CD14-positive monocyte (primary cell): ENCODE data around the gene PDE9A. TPM values are rescaled to one million over a fixed set of nuclear protein-coding genes. Genes with fewer than 3 reads are reported as not detected.

Source experiments
- DNase-seq, 3 donors: peaks; one replicate each; pipeline ENCODE4 v3.0.0-alpha.2; 2011 to 2022
- H2AFZ ChIP-seq: 2 replicates; pipeline ENCODE4 v1.6.0; 2012; ENCODE audit warnings: mild to moderate bottlenecking, low read depth, low read length, inconsistent platforms; ENCODE audit not compliant: insufficient read depth, poor library complexity, severe bottlenecking
- H3K27ac ChIP-seq, 2 donors: 1 replicate in 1 of 2; 2 replicates in 1 of 2; pipeline ENCODE4 v1.5.1; 2012 to 2013; ENCODE audit warnings: low read length in 2 of 2, control low read depth in 1 of 2, inconsistent platforms in 1 of 2, low read depth in 1 of 2, mild to moderate bottlenecking in 1 of 2
- H3K27me3 ChIP-seq, 2 donors: one replicate each; pipeline versions ENCODE4 v1.6.0 to v1.6.1; 2011 to 2013; ENCODE audit warnings: low read length in 2 of 2; ENCODE audit not compliant: control insufficient read depth in 2 of 2, insufficient read depth in 2 of 2
- H3K36me3 ChIP-seq, 2 donors: replicated peaks in 1 of 2; 1 replicate in 1 of 2; 2 replicates in 1 of 2; pipeline versions ENCODE4 v1.5.1 to v1.6.1; 2012 to 2013; ENCODE audit warnings: low read length in 2 of 2, control low read depth in 1 of 2, inconsistent platforms in 1 of 2, mild to moderate bottlenecking in 1 of 2; ENCODE audit not compliant: insufficient read depth in 2 of 2, control insufficient read depth in 1 of 2
- H3K4me1 ChIP-seq, 2 donors: 1 replicate in 1 of 2; 2 replicates in 1 of 2; pipeline versions ENCODE4 v1.5.1 to v1.6.1; 2012 to 2013; ENCODE audit warnings: low read length in 2 of 2, control low read depth in 1 of 2, inconsistent platforms in 1 of 2, mild to moderate bottlenecking in 1 of 2, moderate library complexity in 1 of 2; ENCODE audit not compliant: insufficient read depth in 2 of 2, control insufficient read depth in 1 of 2
- H3K4me2 ChIP-seq: replicated peaks from 2 replicates; pipeline ENCODE3; 2012; ENCODE audit warnings: low read length, moderate library complexity, mild to moderate bottlenecking; ENCODE audit not compliant: poor library complexity, severe bottlenecking; ENCODE audit errors: extremely low read depth
- H3K4me3 ChIP-seq, 3 experiments: fragments of 200-600 bp in 1 of 3; sonication (generic) in 1 of 3; replicated peaks in 1 of 3; 1 replicate in 2 of 3; 2 replicates in 1 of 3; pipeline ENCODE4 v1.5.1; 2011 to 2013; ENCODE audit warnings: low read length in 3 of 3, mild to moderate bottlenecking in 3 of 3, control low read depth in 2 of 3, low read depth in 2 of 3, inconsistent platforms in 1 of 3, moderate library complexity in 1 of 3
- H3K79me2 ChIP-seq: 2 replicates; pipeline ENCODE4 v1.6.0; 2012; ENCODE audit warnings: mild to moderate bottlenecking, control low read depth, inconsistent platforms, low read length, moderate library complexity; ENCODE audit not compliant: insufficient read depth
- H3K9ac ChIP-seq: 2 replicates; pipeline ENCODE4 v1.6.0; 2017; ENCODE audit warnings: low read length, mild to moderate bottlenecking; ENCODE audit not compliant: insufficient read depth, poor library complexity, severe bottlenecking
- H3K9me3 ChIP-seq, 2 donors: replicated peaks in 1 of 2; 1 replicate in 1 of 2; 2 replicates in 1 of 2; pipeline versions ENCODE4 v1.5.1 to v1.6.1; 2012 to 2013; ENCODE audit warnings: low read length in 2 of 2, control low read depth in 1 of 2; ENCODE audit not compliant: control insufficient read depth in 1 of 2, insufficient read depth in 1 of 2
- H4K20me1 ChIP-seq: 2 replicates; pipeline ENCODE4 v1.6.0; 2012; ENCODE audit warnings: mild to moderate bottlenecking, low read length, control low read depth, moderate library complexity; ENCODE audit not compliant: insufficient read depth
- H3K27ac Mint-ChIP-seq, 7 donors: one replicate each; pipeline ENCODE4 v1.8.0; 2020; ENCODE audit warnings: mild to moderate bottlenecking in 7 of 7, mixed read lengths in 7 of 7, moderate library complexity in 6 of 7, inconsistent platforms in 2 of 7
- H3K27me3 Mint-ChIP-seq, 3 donors: one replicate each; pipeline ENCODE4 v1.8.0; 2021 to 2022; ENCODE audit warnings: low read depth in 3 of 3, mild to moderate bottlenecking in 3 of 3, mixed read lengths in 3 of 3, moderate library complexity in 3 of 3, inconsistent platforms in 1 of 3
- H3K36me3 Mint-ChIP-seq, 2 donors: one replicate each; pipeline ENCODE4 v1.8.0; 2020; ENCODE audit warnings: mixed read lengths in 2 of 2, inconsistent platforms in 1 of 2, mild to moderate bottlenecking in 1 of 2
- H3K4me1 Mint-ChIP-seq: one replicate; pipeline ENCODE4 v1.8.0; 2020; ENCODE audit warnings: mild to moderate bottlenecking, mixed read lengths
- H3K4me3 Mint-ChIP-seq, 2 donors: one replicate each; pipeline ENCODE4 v1.8.0; 2020; ENCODE audit warnings: mild to moderate bottlenecking in 2 of 2, mixed read lengths in 2 of 2, moderate library complexity in 1 of 2
- H3K9me3 Mint-ChIP-seq, 7 donors: one replicate each; pipeline ENCODE4 v1.8.0; 2020 to 2022; ENCODE audit warnings: mixed read lengths in 7 of 7, mild to moderate bottlenecking in 6 of 7, moderate library complexity in 6 of 7, inconsistent platforms in 2 of 7
- CTCF ChIP-seq: fragments of 200-600 bp; IDR thresholded peaks from one replicate; pipeline ENCODE4 v1.8.0; 2022; ENCODE audit warnings: antibody characterized with exemption, mild to moderate bottlenecking
- whole genome bisulfite sequencing: methylation state at CpG from one replicate; pipeline ENCODE4 v1.1.5; 2013; ENCODE audit warnings: missing lambda C conversion rate; ENCODE audit not compliant: insufficient coverage; 5-methylcytosine and 5-hydroxymethylcytosine counted together
- intact Hi-C, 2 donors: fragments of 100-400 bp; cut with micrococcal nuclease; formaldehyde crosslinking; loops; one replicate each; pipeline versions ENCODE4 v1.15.0 to v1.15.1; 2023
- polyA plus RNA-seq, 3 donors: library from polyadenylated mRNA; depleted of rRNA in 1 of 3; unstranded in 2 of 3; stranded (reverse) in 1 of 3; fragments of 300-500 nt in 2 of 3; fragments of >200 nt in 1 of 3; fragmentation: Illumina TruSeq in 2 of 3; gene quantifications; 1 replicate in 2 of 3; 2 replicates in 1 of 3; pipeline ENCODE4 v1.2.3, GENCODE V29; 2012 to 2021

The PDE9A gene
- polyA plus RNA-seq, 3 donors: 0.05 to 0.52 TPM; not detected in 1

DNA sequence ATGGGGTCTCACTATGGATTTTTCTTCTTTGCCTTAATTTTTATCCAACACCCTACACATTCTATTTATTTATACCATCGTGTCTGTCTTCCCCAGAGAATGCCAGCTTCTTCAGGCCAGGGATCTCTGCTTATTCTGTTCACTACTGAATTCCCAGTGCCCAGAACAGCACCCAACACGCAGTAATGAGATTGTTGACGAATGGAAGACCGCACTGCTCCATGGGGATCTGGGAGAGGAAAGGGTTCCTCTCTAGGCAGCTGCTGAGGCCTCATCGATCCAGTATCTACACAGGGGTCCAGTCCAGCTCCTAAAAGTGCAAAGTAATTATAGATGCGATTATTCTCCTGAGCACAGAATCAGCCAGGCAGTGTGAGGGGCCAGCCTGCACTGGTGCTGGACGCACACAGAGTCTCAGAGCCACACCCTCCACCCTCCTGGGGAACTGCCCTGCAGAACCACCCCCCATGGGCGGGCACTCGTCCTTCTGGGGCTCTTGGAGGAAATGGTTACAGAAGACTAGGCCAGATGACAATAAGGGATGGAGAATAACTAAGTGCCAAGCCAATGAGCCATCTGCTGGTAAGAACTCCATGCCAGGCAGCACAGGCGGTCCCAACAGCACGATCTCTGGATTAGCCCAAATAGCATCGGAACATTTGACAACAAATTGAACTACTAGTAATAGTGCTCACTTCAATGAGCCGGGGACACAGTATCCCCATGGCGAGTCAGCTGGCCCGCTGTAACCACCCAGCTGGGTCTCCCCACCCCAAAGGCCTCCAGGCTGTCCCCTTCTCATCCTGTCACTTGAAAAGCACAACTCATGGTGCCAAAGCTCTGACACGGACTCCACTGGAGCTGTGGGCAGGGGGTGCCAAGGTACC, 1.7 kb upstream of the PDE9A start:
- 97% methylated on average over 8 of the region's 16 CpGs for WGBS
- peaks cover 0 to 8% (median 5%) of the 10 kb centered on the region in 7 donors for H3K9me3 Mint-ChIP-seq
- TF ChIP-seq CTCF: no peak
- no peak for DNase-seq
- H3K27me3 ChIP-seq: peaks cover 17 to 47% of the 10 kb centered on the region in 2 donors
- no peak overlapping the region for H2AFZ ChIP-seq
- no peaks in the 10 kb centered on the region for H3K36me3 ChIP-seq
- no peak overlapping the region for H3K4me3 ChIP-seq
- H4K20me1 ChIP-seq: no peaks in the 10 kb centered on the region
- H3K27me3 Mint-ChIP-seq: peaks cover 41 to 62% (median 50%) of the 10 kb centered on the region in 3 donors
- no peak overlapping the region for H3K27ac ChIP-seq
- H3K4me1 Mint-ChIP-seq: peaks cover 18% of the 10 kb centered on the region
- peaks cover 0 to 2% of the 10 kb centered on the region in 2 donors for H3K36me3 Mint-ChIP-seq
- no peak overlapping the region for H3K4me2 ChIP-seq
- H3K9ac ChIP-seq: no peak overlapping the region
- intact Hi-C loops: loop anchor here in 1 of 2 donors (5.0 kb wide), 1 partner anchor 166 kb away; no protein-coding TSS in a partner anchor
- H3K9me3 ChIP-seq: peaks cover 0 to 15% of the 10 kb centered on the region in 2 donors
- H3K27ac Mint-ChIP-seq: no peak overlapping the region
- no peaks in the 10 kb centered on the region for H3K79me2 ChIP-seq
- H3K4me3 Mint-ChIP-seq: peak overlapping the region in 1 of 2 donors; percentile 89
- H3K4me1 ChIP-seq: peaks cover 12 to 19% of the 10 kb centered on the region in 2 donors

GRCh38 chr21:42652527-42653230, 742 bp upstream of the PDE9A start:
- TF ChIP-seq CTCF: peak; percentile 54
- Histone ChIP-seq H4K20me1 (no peaks in the 10 kb centered on the region), H3K4me3 (peak overlapping the region in 1 of 3 experiments; percentile 36), H2AFZ (peak overlapping the region; percentile 35), H3K79me2 (no peaks in the 10 kb centered on the region), H3K27me3 (peaks cover 17 to 47% of the 10 kb centered on the region in 2 donors), H3K4me1 (peaks cover 12 to 19% of the 10 kb centered on the region in 2 donors), H3K27ac (no peak overlapping the region), H3K9ac (no peak overlapping the region), H3K9me3 (peaks cover 0 to 15% of the 10 kb centered on the region in 2 donors), H3K36me3 (no peaks in the 10 kb centered on the region), H3K4me2 (peak overlapping the region; percentile 50)
- 49% methylated on average over 15 of the region's 24 CpGs for WGBS
- peak overlapping the region; percentile 68 to 89 for H3K4me3 Mint-ChIP-seq
- DNase-seq: peak; percentile 12 to 43 (median 42)
- peaks cover 0 to 8% (median 5%) of the 10 kb centered on the region in 7 donors for H3K9me3 Mint-ChIP-seq
- peaks cover 41 to 68% (median 54%) of the 10 kb centered on the region in 3 donors for H3K27me3 Mint-ChIP-seq
- H3K4me1 Mint-ChIP-seq: peaks cover 18% of the 10 kb centered on the region
- intact Hi-C loops: loop anchor here in 1 of 2 donors (5.0 kb wide), 1 partner anchor 165 kb away; no protein-coding TSS in a partner anchor
- peaks cover 0 to 2% of the 10 kb centered on the region in 2 donors for H3K36me3 Mint-ChIP-seq
- H3K27ac Mint-ChIP-seq: no peak overlapping the region
